GM21786 (cell line): Measurements from ENCODE around the gene TCEANC.

ENCODE experiments used
- ATAC-seq: cut with Tn5 transposase; IDR thresholded peaks from one replicate; pipeline ENCODE4 v1.9.1; 2021; ENCODE audit not compliant: unreplicated experiment

TCEANC gene

GRCh38 chrX:13690836-13691235, 37.9 kb downstream of the TCEANC start:
- no peak for ATAC-seq

- ATAC-seq = no peak
Measured at GRCh38 chrX:13691841-13692371, 39.0 kb downstream of the TCEANC start.

DNA sequence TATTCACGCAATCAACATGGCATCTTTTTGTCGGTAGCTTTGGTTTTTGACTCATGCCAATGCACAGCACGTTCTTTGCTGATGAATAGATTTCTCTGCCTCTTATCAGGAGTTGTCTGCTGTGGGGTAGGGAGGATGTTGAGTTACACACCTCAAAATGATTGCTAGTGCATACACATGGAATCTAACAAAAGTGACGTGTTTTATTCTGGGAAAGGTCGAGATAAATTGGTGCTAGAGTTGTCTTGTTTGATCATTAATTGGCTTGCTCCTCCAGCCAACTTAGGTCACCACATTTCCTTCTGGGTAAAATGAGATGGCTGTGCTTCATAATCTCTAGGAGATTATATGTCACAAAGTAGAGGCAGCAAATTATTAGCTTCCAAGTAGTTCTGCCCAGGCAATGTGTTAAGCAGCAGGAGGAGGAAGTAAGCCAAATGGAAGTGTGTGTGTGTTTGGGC, 39.9 kb downstream of the TCEANC start:
- no peak for ATAC-seq

DNA sequence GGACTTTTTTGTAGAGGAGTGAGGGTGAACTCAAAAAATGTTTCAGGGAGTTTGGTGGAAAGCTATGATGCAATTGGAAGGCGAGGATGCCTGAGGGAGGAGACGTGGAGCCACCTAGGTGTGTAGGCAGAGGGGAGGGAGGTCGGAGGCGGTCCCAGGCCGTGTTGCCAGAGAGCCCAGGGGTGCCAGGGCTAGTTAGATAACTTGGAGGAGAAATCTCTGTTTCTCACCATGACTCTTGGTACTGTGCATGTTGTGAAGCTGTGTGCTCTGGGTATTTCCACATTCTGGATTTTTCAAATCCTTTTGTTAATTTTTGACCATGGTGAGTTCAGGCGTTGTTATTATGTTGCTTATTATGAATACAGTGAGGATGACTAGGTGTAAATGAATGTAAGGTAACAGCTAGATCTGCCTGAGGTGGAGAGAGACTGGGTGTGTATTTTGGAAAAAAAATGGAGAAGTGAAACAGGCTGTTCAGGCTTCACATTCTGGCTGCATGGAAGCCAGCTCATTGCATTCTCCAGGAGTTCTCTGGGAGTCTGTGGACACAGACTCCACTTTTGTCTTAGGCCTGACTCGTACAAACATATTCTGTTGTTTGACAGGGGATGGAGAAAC, 40.5 kb downstream of the TCEANC start:
- no peak for ATAC-seq

GRCh38 chrX:13694359-13694758, 41.4 kb downstream of the TCEANC start:
- no peak for ATAC-seq

DNA sequence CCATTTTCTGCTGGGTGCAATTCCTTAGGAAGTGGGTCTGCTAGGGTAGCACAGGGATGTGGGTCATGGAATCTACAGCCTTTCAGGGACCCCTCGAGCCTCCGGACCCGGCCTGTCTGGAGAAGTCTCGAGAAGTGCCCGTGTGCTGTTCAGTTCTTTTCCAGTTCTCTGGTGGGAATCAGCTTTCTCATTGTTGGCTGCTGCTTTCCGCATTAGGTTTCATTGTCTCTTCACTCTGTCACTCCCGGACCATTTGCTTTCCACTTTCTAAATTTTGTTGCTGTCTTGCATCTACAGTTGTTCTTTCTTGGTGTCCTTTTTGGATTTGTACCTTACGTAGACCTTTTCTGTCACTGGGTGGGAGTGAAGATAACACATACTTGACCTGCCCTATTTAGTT, 42.0 kb downstream of the TCEANC start:
- ATAC-seq = no peak

GRCh38 chrX:13695601-13696115, 42.7 kb downstream of the TCEANC start:
- no peak for ATAC-seq

DNA sequence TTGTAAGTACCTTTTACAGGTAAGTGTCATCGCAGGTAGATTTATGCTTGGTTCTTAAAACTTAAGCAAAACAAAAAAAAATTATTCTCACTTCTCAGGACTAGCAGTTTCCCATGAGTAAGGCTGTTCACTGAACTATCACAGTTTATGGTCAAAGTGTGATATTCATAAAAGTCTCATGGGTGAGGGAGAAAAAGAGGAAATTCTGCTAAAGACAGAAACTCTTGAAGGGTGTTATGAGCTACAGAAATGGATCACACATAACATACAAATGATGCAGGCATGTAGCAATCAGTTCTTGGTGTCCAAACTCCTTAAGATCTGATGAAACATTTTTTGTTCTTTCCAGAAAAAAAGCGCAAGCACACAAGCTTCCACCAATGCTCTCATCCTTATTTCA, 44.5 kb downstream of the TCEANC start:
- peak; percentile 60 for ATAC-seq

- ATAC-seq = no peak
Measured at GRCh38 chrX:13697976-13698375, 45.0 kb downstream of the TCEANC start.

GRCh38 chrX:13698432-13698831, 45.5 kb downstream of the TCEANC start:
- no peak for ATAC-seq

GRCh38 chrX:13699183-13699826, 46.4 kb downstream of the TCEANC start:
- ATAC-seq = peak; percentile 44

GRCh38 chrX:13700380-13700779, 47.4 kb downstream of the TCEANC start:
- no peak for ATAC-seq

DNA sequence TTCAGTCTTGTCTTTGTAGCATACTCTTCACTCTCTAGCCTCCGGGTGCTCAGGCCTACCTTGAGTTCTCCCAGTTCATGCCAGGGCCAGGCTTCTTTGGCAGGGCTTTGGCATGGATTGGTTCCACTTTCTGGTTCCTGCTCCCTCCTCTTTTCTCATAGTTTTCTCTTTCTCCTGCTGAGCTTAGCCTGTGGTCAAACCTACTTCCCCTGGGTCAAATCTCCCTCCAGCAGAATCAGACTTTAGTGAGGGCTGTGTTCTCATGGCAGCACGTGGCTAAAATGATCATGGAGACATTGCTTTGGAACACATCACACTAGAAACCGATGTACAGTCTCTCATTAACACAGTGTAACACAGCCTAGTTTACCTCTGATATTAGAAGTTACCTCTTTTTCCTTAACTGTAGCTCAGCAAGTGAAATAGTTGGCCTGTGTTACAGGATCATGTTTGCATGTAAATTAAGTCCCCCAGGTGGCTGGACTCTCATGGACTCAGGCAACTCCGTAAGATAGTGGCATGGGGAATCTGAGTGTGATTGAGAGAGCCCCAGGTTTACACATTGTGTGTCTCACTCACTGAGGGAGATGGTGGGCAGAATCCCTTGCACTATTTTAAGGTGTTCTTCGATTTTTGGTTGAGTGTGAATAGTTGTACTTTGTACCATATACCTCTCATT, 49.3 kb downstream of the TCEANC start:
- ATAC-seq = no peak

DNA sequence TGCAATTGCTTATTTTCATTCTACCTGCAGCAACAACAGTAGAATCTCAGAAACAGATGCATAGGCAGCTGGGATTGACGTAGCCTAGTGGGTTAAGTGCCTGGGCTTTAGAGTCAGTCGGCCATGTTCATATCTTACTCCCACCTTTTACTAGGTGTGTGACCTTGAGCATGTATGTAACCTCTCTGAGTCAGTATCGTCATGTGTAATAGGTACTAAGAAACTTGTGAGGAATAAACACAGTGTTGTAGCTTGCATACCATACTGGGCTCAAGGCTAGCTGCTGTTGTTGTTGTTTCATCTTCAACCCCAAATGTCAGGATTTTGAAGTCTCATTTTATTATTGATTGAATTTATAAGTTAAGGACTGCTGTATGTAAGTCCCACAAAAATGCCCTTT, 50.2 kb downstream of the TCEANC start:
- no peak for ATAC-seq

DNA sequence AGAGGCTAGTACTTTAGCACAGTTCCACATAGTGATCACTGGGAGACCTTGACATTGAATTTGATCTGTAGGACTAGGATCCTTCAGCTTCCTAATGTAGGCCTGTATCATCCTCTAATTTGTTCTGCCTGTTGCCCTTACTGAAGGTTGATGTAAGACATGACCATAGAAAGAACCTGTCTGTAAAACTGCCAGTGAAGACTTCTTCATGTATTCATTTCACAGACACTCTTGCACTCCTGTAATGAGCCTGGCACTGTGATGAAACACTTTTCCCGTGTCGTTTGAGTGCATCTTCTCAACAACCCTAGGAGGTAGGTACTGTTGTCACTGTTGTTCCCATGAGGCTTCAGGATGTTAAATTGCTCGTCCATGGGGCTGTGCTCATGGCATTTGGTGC, 50.6 kb downstream of the TCEANC start:
- ATAC-seq = no peak

DNA sequence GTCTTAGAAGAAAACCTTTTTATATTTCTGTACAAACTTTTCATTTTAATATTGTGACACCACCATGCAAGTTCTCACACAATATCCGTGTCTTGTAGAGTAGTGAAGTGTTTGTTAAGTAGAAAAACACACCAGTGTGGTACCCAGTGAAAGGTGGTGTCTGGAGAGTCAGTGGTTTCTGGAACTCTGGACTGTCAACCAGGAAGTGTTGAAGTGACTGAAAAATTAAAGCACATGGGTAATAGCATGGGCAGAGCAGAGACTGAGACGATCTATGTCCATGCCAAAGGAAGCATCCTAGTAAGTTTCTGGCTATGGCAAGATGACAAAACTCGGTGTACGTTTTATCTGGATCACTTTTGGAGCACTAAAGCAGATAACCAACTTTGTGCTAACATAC, 58.2 kb downstream of the TCEANC start:
- no peak for ATAC-seq
